Astrocyte of the hippocampus (primary cell): Measurements from ENCODE around the gene HDGF.

ENCODE experiments used
- DNase-seq: peaks from one replicate; pipeline ENCODE4 v3.0.0; 2011; ENCODE audit warnings: low read depth, low spot score

The HDGF gene

GRCh38 chr1:156751451-156751756, at the start of gene HDGF:
Gene HDGF (minus strand): TSS chr1:156751675. CDS start chr1:156751429, 246 bp downstream.
- no peak for DNase-seq

DNA sequence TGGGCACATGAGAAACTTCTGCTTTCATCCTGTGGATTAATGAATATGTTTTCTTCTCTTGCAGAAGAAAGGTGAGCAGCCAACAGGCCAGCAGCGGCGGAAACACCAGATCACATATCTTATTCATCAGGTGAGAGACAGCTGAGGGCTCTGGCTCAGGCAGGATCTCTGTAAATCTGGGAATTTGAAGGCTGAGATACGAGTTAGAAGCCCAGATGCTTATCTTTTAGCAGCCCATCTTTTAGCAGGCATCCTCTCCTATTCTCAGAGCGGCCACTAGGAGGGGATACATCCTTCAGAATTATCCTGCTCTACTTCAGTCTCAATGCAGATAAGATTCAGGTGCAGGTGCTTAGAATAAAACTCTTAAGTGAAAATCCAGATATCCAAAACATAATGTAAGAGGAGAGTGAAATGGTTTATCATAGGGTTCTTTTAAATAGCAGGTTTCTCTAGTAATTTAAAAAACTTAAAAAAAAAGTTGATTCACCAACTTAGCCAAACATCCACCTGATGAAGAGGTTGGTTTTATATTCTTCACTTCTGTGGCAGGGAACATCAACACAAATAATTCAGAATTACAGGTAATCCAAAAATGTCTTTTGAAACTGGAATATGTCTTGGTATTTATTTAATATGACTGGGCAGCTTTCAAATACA, 45.9 kb upstream of the HDGF start:
- DNase-seq = peak; percentile 72

DNA sequence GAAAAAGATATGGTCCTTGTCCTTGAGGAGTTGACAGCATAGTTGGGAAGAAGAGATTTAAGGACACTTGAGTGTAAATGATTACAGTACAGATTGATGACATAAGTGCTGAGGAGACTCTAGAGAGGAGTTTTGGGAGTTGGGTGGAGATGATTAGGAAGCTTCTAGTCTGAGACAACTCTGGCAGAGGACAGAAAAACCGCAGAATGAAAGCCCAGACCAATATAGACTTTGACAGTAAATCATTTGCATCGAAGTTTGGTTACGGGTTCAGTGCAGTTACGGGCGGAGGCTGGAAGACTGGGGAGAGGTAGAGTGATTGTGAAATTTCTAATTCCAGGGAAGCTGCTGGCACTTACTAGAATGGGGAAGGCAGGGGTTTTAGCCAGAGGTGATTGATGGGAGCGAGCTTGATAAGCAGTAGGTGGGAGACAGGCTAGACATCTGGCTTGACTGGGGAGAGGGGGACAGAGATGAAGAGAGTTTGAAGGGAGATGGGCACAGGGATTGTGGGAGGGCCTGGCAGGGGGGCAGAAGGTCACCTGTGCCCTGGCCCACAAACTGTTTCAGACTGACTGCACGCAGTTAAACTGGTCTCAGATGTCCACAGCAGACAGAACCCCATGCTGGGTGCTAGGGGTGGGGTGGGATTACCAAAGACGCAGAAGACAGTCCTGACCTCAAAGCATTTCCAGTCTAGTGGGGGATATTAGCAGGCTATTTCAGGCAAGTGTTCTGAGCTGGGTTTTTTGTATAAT, 45.0 kb upstream of the HDGF start:
- no peak for DNase-seq

- DNase-seq = peak; percentile 82
Observed at GRCh38 chr1:156795787-156796186, 44.3 kb upstream of the HDGF start.

DNA sequence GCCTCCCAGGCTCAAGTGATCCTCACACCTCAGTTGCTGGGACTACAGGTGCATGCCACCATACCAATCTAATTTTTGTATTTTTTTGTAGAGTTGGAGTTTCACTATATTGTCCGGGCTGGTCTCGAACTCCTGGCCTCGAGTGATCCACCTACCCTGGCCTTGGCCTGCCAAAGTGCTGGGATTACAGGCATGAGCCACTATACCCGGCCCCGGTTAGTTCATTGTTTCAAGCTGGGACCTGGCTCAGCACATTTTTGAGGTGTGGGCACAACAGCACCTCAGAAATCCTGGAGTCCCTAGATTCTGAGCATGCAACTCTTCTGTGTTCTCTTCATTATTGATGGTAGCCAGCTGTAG, 43.9 kb upstream of the HDGF start:
- no peak for DNase-seq

DNA sequence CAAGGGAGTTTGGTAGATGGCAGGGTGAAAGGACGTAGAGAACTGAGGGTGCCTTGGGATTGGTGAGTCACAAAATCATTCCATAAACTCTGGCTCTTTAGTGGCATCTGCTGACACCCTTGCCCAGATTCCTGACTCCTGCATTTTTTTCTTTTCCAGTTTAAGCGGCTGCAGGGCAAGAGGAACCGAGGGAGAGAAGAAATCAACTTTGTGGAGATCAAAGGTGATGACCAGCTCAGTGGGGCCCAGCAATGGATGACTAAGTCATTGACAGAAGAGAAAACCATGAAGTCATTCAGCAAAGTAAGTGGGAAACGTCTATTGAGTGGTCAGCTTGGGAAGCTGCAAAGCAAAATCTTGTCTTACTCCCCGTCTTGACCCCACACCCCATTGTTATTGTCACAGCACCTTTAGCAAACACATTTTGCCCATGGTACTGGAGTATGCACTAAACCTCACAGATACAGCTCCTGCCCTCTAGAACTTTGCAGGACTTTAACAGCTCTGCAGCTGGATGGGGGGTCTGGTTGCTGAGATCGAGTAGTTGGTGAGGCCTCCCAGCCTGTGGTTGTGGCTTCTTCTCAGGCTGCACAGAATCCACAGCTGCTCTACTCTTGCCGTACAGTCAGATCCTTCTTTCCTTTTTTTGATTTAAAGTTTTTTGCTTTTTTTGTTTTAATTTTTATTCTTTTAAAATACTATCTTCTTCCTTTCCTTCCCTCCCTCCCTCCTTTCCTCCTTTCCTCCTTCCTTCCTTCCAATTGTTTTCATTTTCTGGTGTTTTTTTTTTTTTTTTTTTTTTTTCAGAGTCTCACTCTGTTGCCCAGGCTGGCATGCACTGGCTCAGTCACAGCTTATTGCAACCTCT, 43.3 kb upstream of the HDGF start:
- peak; percentile 23 for DNase-seq

DNA sequence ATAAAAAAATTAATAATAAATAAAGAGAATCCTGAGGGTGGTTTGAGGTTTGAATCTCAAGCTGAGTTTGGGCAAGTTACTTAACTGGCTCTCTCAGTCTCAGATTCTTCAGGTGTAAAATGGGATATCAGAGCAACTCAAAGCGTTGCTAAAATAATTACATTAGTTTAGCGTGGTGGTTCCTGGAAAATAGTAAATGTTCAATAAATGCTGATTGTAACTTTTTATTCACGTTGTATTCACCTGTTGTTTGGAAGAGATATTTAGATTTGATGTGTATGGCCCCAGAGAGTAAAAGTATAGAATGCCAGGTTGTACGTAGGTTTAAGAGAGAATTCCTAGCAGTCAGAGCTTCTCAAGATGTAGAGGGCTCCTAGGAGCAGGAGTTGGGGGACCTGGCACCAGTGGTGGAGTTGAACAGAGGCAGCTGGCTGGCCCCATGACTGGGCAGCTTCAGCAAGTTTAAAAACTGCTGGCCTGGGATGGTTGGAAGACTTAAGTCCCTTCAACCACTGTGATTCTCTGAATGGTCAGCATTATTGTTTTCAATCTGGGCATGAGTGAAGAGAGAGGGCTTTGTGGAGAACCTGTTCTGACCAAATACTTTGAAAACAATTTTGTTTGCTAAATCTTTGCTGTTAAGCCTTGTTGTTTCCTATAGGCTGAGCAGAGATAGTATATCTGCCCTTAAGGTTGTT, 38.3 kb upstream of the HDGF start:
- no peak for DNase-seq

DNA sequence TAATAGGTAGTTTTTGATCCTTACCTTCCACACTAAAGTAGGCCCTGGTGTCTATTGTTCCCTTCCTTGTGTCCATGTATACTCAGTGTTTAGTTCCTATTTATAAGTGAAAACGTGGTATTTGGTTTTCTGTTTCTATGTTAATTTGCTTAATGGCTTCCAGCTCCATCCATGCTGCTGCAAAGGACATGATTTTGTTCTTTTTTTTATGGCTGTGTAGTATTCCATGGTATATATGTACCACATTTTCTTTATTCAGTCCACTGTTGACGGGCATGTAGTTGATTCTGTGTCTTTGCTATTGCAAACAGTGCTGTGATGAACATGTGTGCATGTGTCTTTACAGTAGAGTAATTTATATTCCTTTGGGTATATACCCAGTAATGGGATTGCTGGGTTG, 36.7 kb upstream of the HDGF start:
- no peak for DNase-seq

GRCh38 chr1:156786640-156787039, 35.2 kb upstream of the HDGF start:
- DNase-seq = no peak

DNA sequence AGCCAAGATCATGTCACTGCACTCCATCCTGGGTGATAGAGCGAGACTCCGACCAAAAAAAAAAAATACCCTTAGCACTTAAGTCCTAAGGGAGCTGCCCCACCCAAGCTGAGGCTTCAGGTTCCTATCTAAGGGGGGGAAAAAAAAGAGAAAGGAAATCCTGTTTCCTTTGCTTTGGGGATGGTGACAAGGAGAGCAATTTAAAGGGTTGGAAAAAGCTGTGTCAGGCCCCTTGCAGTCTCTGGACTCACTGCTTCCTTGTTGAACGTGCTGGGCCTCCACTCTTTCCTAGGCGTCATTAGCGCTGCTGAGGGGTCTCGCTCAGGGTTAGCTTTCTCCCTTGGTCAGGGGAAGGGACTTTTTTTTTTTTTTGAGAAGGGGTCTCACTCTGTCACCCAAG, 34.0 kb upstream of the HDGF start:
- DNase-seq = no peak

GRCh38 chr1:156781585-156782186, 30.2 kb upstream of the HDGF start:
- no peak for DNase-seq

DNA sequence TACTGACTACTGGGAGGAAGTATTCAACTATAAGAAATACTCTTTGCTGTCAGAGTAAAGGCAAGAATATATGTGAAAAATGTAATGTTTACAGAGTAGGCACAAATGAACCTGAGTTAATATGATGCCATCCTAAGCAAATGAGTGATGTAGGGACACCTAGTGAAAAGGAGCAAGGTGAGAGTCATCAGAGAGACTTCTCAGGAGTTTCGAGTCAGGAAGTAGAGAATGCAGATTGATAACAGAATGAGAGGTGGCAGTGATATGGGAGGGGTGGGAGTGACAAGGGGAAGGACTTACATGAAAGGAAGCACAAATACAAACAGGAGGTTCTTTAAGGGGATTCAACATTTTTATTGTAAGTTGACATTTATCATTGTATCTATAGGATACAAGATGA, 26.1 kb upstream of the HDGF start:
- DNase-seq = no peak

DNA sequence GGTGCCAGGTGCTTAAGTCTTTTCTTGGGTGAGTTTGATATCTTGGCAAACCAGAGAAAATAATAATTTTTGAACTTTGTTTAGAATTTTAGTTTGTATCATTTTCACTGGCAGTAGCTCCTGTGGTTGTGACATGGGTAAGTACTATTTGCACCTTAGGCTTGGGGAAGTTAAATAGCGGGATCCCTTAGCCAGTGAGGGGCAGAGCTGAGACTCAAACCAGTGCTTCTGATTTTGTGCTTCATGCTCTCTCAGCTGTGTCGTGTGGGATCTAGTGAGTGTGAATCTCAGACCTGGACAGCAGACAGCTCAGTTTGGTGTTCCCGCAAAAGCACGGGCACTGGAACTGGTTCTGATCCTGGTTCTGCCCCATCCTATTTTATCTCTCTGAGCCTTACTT, 25.5 kb upstream of the HDGF start:
- DNase-seq = no peak

GRCh38 chr1:156775799-156776198, 24.3 kb upstream of the HDGF start:
- no peak for DNase-seq

- no peak for DNase-seq
Observed at GRCh38 chr1:156773607-156774006, 22.1 kb upstream of the HDGF start.

GRCh38 chr1:156772728-156773497, 21.4 kb upstream of the HDGF start:
- DNase-seq = no peak

- DNase-seq = no peak
Observed at GRCh38 chr1:156772222-156772621, 20.7 kb upstream of the HDGF start.

DNA sequence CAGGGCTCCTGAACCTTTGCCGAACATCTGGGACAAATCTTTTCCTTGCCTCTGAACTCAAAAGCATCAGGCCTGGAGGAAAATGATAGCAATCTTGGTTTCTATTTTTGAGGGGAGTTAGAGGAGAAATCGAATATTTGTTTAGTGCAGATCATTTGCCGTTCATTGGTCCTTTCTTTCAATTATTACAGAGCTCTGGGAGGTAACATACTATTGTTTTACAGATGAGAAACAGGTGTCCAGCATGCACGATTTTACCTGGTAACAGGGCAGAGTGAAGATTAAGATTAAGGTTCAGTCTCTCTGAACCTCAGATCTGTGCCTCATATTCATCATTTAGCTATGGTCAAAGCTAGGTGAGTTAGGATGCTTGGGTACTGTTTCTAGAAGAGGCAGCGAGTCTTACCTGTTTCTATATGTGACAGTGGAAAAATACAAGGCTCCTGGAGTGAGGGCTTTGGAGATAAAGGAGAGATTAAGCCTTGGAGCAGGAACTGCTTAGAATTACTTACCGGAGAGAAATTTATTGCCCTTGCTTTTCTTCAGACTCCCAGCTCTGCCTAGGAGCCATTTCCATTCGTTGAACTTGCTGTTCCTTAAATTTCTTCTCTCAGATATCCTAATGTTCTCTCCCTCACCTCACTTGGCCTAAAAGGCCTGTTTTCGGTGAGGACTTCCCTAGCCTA, 17.3 kb upstream of the HDGF start:
- DNase-seq = no peak

DNA sequence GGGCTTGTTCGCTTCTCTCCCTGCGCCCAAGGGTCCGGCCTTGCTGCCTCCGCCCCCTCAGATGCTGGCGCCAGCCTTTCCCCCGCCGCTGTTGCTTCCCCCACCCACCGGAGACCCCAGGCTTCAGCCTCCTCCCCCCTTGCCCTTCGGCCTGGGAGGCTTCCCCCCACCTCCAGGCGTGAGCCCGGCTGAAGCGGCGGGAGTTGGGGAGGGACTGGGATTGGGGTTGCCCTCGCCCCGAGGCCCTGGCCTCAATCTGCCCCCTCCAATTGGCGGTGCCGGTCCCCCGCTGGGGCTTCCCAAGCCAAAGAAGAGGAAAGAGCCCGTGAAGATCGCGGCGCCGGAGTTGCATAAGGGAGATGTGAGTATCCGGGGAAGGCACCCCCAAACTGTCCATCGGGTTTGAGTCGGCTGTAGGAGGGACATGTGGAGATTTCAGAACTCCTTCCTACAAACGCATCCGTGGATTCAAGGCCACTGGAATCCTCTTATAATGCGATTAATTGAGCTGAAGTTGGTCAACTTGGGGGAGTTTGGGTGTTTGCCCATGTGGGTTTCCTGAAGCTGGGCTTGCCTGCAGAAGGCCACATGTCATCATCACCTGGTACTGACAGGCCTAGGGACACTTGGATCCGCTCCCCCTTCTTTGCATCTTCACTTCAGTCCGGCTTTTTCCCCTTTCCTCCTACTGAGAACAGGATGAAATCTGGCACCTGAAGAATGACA, 16.6 kb upstream of the HDGF start:
- DNase-seq = peak; percentile 18
